Tongue (tissue), 2 donors: ENCODE data around the gene ALDH16A1. TPM values are rescaled to one million over a fixed set of nuclear protein-coding genes. Genes with fewer than 3 reads are reported as not detected.

Source experiments
- DNase-seq: peaks from one replicate; pipeline ENCODE4 v3.0.0-alpha.2; 2015
- total RNA-seq: library from RNA; depleted of rRNA; stranded (reverse); fragments of >200 nt; gene quantifications from one replicate; pipeline ENCODE4 v1.2.3, GENCODE V29; 2014

Gene ALDH16A1
- total RNA-seq, 1 donor from 2014 or later: 34.6 TPM

DNA sequence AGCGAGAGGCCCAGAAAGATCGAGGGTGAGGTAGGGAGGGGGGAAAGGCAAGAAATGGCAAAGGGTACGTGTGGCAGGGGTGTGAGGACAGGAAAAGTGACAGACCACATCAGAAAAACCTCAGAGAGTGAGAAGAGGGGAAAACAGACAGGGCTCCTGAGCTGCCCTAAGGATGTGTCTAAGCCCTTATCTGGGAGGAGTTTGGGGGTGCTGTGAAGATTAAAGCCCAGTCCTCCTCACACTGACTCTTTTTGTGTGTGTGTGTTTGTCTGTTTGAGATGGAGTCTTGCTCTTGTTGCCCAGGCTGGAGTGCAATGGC is 29.1 kb upstream of the ALDH16A1 start:
- no peak for DNase-seq

DNA sequence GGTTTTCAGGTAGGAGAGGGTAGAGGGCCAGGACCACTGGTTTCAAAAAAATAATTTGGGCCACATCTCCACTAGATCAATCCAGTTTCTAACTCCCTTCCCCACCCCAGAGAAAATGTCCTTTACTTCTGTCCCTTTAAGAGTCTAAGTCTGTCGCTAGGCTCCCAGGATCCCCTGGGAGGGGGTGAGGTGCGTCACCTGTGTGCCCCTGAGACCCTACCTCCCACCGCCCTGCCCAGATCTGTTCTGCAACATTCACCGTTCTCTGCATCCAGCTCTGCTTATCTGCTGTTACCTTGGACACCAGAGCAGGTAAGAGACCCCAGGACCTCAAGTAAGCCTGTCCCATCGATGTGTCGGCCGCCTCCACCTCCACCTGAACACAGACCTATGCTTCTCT is 27.8 kb upstream of the ALDH16A1 start, which contains the start of gene GFY:
Gene GFY, plus strand, starts transcription at position 211 of the 400 bp plus-strand sequence. CDS start 1,043 bp downstream, outside the sequence.
- DNase-seq: no peak

DNA sequence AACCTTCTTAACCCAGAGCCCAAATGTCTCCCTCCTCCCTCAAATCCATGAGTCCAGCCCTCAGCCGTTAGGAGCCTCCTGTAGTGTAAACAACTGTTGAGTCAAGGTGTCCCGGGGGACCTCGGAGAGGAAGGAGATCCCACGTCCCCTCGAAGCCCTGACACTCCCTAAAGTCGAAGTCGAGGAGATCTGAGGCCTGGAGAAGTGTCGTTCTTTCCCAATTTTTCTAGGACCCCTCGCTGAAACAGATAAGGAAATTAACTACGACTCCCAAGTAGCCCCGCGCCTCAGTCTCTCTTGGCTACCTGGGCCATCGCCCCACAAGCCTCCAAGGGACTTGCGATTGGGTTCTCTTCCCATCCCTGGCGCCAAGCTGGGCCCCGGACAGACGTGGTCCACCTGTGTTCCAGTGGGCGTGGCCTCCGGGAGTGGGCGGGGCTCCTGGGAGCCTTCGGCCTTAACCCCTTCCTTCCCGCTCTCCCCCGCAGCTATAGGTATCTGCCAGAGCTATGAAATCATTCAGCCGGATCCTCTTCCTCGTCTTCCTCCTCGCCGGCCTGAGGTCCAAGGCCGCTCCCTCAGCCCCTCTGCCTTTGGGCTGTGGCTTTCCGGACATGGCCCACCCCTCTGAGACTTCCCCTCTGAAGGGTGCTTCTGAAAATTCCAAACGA is 27.0 kb upstream of the ALDH16A1 start:
- DNase-seq: no peak

DNA sequence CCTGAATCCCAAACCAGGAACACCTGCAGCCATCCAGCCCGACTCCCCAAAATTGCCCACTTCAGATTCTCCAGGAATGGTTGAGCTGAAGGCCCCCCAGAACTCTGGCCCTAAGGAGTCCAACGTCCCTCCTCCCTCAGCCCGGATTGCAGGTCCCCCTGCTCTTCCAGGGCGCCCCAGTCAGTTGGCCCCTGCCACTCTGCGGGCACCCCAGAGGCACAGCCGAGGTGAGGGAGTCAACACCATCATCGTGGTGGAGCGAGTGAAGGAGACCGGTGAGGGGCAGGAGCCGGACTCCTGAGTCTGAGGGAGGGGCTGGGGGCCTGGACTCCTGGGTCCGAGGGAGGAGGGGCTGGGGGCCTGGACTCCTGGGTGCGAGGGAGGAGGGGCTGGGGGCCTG is 25.7 kb upstream of the ALDH16A1 start:
- DNase-seq: no peak

DNA sequence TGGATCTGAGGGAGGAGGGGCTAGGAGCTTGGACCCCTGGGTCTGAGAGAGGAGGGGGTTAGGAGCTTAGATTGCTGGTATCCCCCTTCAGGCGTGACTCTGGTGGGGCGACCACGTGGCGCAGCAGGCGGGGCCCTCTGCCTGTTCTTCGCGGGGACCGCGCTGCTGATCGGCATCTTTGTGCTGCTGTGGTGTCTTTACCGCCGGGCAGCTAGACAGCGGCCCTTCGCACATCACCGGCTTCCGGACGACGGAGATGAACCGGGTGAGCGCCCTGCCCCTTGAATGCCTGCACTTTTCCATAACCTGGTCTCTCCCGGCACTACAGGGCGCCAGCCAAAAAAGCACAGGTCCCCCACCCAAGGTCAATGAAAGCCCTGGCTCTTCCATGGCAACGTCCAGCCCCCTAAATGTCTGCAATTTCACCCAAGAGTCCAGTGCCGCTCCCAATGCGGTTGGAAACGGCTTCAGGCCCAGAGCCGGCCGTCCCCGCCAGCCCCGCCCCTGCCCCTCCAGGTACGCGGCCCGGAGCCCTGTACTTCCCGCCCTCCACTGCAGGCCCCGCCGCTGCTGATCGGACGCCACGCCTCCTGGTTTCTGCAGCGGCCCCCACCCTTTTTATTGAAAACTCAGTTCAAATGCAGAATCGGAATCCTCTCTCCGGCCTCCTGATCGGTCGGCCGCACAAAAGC is 25.0 kb upstream of the ALDH16A1 start:
- no peak for DNase-seq

DNA sequence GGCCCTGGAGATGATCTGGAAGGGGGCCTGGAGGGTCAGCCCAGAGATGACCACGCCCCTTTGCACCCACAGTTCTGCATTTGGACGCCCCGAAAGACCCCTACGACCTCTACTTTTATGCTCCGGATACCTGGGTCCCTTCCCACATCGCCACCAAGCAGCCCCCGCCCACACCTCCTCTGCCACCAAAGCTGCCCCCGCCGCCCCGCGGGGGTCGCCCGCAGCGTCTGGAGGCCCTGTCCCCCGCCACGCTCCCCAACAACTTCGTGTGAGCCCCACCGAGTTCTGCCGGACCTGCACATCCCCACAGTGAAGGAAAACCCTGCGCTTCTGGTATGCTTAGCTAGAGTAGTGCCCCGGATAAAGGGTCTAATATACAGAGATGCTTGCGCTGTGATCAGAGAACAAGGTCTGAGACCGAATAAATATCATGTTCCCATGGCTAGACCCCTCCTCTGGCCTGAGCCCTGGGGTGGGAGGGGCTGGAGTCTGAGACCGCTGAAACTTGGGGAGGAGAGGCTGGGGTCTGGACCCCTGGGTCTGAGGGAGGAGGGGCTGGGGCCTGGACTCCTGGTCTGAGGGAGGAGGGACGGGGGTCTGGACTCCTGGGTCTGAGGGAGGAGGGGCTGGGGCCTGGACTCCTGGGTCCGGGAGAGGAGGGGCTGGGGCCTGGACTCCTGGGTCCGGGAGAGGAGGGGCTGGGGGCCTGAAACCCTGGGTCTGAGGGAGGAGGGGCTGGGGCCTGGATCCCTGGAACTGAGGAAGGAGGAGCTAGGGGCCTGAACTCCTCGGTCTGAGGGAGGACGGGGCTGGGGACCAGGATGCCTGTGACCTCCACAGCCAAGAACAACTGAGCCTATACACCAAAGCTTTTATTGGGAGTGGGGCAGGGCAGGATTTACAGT is 24.2 kb upstream of the ALDH16A1 start:
- no peak for DNase-seq

DNA sequence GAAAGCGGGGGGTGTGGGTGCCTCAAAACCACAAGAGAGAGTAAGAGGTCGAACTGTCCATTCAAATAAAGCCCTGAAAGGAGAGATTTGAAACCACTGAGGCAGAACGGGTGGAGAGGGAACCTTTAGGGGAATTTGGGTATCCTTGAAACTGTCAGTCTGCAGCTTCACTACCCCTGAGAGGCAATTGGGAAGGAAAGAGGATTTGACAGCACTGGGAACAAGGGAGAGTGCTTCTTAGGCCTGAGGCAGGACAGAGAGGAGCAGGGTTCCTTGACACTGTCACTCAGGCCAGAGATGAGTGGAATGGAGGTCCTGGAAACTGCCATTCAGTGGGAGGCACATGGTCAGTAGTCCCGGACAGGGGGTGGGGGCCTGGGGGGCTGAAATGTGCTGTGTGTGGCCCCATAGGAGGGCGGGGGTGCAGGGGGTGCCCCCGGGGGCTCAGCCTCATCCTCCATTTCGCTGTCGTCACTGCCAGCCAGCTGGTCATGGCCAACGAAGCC is 22.8 kb upstream of the ALDH16A1 start:
- no peak for DNase-seq

DNA sequence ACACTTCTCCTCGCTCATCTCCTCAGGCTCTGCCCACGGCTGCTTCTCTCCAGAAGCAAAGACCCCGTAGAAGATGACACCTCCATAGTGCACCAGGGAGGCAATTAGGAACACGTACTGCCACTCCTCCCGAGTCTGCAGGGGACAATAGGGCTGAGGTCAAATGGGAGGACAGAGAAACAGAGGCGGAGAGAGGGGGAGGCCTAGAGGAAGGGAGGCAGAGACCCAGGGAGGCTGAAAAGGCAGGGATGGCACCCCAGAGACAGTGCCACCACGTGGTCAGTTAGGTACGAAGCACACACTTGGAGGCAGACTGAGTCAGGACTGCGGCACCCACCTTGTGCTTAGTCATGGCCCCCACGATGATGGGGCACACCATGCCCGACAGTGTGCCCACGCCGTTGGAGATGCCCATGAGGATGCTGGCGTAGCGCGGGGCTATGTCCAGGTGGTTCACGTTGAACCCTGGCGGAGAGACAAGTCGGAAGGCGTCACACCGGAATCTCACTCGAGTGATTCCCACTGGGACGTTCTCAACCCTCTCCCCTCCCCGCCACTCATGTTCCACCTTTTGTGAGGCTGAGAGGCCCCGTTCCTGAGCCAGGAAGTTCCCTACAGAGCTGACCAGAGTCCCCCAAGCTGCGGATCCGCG is 22.2 kb upstream of the ALDH16A1 start:
- DNase-seq: no peak

DNA sequence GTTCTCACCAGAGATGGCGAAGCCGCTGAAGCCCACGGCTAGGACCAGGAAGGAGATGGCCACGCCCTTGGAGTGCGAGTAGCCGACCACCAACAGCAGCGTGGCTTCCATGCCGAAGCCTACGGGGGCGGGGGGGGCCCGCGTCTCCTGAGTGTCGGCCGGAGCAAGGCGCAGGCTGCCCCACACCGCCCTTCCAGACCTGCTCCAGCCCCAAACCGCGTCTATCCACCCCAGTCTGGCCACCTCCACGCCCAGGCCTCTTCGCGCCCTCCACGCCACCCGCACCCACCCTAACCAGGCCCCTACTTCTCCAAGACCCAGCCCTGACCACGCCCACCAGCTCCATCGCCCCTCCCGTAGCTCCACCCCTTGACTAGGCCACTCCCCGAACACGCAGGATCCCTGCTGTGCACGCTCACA is 21.7 kb upstream of the ALDH16A1 start:
- DNase-seq: no peak

DNA sequence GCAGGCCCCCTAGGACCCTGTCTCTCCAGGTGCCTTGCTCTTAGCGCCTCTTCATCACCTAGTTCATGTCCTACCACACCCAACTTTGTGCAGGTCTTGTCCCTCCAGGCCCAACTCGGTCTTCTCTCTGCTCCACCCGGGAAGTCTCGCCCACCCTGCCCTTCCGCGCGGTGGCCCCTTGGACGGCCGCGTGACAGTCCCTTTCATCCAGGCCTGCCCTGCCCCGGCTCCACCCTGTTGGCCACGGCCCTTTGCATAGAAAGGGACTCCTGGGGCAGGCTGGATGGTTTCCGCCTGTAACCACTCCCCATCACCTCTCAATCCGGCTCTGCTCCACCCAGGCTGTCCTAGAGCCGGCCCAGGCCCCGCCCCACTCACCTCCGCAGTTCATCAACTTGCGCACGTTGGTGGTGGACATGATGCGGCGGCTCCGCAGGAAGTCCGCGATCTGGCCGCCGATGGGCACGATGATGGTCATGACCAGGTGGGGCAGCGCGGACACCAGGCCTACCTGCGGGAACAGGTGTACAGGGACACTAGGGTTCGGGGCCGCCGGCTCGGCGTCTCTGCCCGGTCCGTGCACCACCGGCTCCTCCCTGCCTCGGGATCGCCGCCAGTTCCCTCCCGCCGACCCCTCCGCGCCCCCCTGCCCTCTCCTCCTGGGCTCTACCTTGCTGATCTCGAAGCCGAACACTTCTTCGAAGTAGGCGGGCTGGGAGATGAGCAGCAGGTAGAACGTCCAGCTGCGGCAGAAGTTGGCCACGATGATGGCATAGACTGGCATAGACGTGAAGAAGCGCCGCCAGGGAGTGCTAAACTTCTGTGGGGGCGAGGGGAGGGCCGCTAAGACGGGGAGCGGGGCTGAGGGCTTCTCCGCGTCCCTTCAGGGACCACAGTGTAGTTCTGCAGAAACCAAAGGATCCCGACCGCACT is 20.6 kb upstream of the ALDH16A1 start:
- no peak for DNase-seq

DNA sequence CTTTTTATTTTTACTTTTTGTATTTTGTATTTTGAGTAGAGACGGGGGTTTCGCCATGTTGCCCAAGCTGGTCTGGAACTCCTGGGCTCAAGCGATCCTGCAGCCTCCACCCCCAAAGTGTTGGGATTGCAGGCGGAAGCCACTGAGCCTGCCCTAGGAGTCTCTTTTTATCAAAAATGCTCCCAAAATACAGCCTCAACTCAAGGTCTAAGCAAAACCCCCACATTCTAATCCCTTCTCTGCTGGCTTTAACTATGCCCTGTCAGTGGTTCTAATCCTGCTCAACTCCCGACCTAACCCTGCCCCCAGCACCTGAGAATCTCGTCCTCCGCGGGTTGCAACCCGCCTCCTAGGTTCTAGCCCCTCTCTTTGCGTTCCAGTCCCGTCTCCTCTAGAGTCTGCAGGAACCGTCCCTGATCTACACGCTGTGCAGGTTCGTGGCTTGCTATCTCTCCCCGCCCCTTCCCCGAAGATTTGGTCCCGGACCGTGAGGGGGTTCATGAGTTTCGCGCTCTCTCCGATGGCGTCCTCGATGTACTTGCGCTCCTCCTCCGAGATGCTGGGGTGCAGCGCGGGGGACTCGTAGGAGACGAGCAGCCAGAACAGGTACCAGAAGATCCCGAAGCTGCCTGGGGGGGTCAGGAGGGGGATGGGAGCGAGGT is 19.7 kb upstream of the ALDH16A1 start:
- DNase-seq: no peak

DNA sequence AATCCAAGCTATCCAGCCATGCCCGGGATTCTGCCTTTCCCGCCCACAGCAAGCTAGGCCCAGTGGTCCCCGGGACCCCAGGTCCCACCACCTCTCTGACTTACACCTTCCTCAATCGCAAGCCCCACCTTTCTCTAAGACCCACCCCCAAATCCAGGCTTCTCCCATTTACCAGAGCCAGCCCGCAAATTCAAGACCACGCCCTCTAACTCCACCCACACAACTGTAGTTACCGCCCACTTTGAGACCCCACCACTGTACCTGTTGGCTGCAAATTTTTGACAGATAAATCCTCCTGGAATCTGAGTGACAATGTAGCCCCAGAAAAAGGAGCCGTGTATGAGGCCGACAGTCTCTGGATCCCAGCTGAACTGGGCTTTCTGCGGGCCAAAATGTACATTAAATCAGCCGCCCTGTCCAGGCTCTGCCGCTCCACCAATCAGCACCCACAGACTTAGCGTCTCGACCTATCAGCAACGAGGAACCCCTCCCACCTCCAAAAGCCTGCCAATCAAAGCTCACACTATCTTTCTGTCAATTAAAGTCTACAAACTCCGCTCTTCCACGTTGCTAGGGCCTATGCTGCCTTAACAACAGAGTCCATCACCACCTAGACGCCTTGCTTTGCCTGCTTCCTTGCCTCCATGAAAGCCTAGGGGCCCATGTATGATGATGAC is 18.0 kb upstream of the ALDH16A1 start:
- no peak for DNase-seq

DNA sequence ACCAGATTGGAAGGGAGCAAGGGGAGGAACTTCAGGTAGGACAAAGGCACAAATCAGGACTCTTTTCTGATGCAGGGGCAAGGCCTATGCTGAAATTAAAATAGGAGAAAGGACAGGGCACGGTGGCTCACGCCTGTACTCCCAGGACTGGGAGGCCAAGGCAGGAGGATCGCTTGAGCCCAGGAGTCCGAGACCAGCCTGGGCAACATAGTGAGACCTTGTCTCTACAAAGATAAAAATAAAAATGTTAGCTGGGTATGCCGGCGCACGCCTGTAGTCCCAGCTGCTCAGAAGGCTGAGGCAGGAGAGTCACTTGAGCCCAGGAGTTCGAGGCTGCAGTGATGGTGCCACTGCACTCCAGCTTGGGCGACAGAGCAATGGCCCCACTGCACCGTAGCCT is 17.4 kb upstream of the ALDH16A1 start:
- DNase-seq: no peak

DNA sequence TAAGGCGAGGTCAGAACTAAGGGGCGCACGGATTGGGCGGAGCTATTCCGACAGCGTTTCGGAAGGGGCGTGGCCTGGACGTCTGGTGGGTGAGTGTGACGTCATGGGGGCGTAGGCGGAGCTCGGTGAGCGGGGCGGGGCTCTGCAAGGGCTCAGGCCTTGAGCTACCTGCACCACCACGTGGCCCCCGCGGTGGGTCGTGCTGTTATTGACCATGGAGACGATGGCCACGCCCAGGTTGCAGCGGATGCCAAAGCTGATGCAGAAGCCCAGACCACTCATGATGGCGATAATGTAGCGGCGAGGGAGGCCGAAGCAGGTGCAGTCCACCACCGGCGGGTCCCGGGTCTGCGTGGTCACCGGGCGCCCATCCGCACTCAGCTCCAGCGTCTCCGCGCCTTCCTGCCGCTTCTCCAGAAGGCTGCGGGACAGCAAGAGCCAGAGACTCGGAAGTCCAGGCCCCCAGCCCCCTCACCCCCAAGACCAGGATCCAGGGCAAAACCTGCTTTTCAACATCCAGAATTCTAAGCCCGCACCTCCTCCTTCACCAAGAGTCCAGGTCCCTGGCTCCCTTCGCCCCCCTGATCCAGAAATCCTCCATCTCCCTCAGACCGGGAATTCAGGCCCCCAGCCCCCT is 16.5 kb upstream of the ALDH16A1 start:
- peak; percentile 34 for DNase-seq

DNA sequence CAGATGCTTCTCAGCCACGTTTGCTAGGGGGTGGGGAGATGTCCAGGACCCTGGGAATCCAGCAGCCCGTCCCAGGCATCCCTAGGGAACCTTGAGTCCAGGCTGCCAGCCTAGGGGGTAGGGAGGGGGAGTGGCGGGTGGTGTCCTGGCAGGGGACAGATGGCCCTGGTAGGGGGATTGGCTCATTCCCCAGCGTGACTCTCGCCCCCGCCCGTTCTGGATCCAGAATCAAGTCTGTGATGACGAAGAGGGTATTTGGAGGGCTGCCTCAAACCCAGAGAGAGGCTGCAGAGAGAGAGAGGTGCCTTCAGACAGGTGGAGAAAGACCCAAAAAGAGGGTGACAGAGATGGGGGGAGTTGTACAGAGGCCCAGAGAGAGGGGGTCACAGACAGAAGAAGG is 15.8 kb upstream of the ALDH16A1 start:
- no peak for DNase-seq

DNA sequence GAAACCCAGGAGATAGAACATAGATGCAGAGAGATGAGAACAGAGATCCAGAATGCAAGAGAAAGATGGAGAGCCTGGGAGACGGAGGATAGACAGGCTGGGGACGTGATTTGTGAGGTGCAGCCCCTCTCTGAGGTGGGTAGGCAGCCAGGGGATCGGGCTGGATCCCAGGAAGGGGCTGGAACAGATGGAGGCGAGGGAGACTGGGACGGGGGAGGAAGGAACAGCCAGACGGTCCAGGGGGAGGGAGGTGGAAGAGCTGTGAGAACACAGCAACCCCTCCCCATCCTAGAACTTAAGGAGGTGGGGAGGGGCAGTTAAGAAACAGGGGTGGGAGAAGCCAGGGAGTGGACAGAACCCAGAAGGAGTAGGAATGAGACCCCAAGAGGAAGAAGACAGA is 14.8 kb upstream of the ALDH16A1 start:
- no peak for DNase-seq

DNA sequence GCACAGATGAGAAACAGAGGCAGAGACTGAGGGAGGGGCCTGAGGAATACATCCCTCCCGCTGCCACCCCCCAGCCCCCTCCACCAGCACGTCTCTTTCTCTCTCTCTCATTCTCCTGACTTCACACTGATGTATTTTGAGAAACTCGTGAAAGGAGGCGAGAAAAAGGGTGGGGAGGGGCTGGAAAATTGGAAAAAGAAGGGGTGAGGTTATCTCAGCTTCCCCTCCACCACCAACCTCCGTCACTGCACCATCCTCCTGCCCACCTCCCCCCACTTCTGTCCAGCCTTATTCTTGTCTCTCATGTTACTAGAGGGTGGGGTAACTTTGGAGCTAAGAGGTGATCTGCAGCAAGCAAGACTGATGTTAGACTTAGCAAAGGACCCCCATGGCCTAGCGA is 13.2 kb upstream of the ALDH16A1 start:
- no peak for DNase-seq

DNA sequence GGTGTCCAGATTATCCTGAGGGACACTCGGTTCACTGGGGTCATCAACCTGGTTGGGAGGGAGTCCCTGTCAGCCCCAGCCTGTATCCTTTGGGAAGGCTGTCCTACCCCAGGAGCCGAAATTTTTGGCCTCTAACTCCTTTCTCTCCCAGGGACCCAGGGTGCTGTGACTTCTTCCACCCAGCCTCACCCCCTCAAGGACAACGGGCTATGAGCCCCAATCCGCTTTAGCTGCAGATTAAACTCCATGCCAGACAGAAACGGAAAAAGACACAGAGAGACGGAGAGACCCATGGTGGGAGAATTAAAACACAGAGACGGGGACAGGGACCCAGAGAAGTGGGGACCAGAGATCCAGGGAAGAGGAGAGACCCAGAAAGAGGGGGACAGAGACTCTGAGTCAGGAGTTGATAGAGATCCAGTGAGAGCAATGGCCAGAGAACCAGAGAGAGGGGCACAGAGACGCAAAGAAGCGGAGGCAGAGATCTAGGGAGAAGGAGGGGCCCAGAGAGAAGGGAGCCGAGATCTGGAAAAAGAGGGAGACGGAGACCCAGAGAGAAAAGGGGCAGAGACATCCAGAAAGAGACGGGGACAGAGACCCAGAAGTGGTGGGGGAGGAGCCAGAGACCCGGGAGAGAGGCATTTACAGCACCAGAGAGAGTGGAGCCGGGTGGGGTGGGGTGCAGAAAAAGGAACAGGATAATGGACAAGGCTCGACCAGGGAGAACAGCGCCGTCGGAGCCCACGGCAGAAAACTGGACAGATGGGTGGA is 12.4 kb upstream of the ALDH16A1 start:
- DNase-seq: no peak
